ENCODE measurements around the gene NAMPT.
"Not testable (repeated sequence)": the region's sequence is repeated elsewhere in the genome, so short reads cannot be mapped to it uniquely, and the experiment has no call there.

The NAMPT gene

GRCh38 chr7:106238830-106239229, 46.0 kb downstream of the NAMPT start:
- DNase-seq (ENCODE audit: low read depth in 2 of 2, low spot score in 1 of 2) = no peak

DNA sequence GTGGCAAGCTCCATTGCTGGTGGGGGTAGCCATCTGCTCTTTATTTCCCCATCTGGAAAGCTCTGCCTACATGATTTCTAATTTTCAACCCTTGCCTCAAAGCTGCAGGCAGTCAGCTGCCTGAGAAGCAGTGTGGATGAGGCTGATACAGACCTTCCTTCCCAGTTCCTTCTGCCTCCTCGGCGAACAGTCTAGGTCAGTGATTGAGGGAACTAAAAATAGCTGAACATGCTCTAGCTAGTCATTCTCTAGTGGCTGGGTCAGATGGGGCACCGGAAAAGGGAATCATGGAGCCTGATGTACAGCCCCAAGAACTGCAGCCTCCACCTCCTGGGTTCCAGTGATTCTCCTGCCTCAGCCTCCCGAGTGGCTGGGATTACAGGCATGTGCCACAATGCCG, 48.7 kb downstream of the NAMPT start:
- DNase-seq (ENCODE audit: low read depth in 2 of 2, low spot score in 1 of 2) = no peak

GRCh38 chr7:106234425-106234824, 50.4 kb downstream of the NAMPT start:
- no peak for DNase-seq (ENCODE audit: low read depth in 2 of 2, low spot score in 1 of 2)

DNA sequence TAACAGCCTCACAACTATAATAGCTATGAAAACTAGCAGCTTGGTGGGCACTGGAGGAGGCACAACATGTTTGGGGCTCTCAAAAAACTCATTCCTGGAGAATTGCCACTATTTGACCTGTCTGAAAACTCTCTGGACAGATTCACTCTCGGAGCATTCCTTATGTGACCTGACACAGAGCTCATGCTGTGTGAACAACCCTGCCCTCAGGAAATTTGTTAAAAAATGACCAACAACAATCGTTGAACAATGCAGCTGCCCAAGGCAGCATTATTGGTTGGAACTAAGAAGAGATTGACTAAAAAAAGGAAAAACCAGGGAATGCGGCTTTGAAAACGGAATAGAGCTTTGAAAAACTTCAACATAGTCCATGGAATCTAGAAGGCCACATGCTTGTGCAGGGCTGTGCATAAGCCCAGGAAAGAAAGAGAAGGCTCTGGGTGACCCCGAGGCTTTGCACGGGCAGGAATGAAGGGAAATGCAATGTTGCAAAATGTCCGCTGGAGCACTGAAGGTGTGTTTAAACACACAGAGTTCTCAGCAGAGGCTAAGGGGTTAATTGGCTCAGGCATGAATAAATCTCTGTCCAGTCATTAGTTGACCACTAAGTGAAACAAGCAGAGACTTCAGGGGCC, 52.8 kb downstream of the NAMPT start:
- no peak for DNase-seq (ENCODE audit: low read depth in 2 of 2, low spot score in 1 of 2)

DNA sequence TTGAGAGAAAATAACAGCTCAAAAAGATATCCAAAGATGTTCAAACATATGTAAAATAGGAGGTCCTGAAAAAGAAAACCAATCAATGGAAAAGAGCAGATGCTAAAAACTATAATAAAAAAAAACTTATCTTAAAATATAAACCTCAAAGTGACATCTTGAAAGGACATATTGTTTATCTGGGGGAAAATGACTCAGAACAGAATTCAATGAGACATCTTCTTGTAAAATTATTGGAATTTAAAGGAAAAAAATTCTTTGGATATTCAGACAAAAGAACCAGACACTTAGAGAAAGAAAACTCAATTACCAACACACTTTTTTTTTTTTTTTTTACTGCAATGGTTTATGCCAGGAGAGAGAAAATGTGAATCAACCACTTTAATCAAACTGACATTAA, 58.9 kb downstream of the NAMPT start:
- DNase-seq (ENCODE audit: low read depth in 2 of 2, low spot score in 1 of 2) = no peak

DNA sequence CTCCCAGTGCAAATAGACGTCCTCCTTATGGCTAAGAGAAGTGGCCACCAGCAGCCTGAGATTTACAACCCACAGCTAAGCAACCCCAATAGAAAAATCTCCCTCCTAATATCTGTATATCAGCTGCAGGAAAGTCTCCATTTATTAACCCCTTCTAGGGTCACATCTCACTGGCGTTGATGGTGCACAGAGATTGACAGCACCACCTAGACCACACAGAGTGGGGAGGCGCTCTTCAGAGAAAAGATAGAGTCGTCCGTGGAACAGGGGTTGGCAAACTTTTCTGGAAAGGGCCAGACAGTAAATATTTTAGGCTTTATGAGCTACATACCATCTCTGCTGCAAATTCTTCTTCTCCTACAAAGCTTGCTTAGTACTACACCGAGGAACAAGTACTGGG, 60.0 kb downstream of the NAMPT start:
- DNase-seq (ENCODE audit: low read depth in 2 of 2, low spot score in 1 of 2) = no peak

- no peak for DNase-seq (ENCODE audit: low read depth in 2 of 2, low spot score in 1 of 2)
These were observed 61.6 kb downstream of the NAMPT start for GRCh38 chr7:106223156-106223555.

DNA sequence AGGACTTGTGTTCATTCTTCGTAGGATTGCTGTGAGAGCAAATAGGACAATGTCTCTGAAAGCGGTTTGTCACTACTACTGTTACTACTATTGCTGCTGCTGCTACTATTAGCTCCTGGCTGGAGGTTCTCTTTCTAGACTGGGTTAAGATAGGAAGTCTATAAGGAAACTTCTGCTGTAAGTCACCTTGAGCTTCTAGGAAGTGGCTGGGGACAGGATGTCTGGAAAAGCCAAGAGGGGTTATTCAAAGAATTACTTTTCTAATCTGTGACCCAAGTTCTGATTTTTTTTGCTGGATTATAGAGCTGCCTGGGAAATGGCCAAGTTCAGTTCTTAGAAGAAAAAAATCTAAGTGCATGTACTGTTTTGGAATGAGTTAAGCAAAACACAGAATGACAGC, 62.2 kb downstream of the NAMPT start:
- DNase-seq (ENCODE audit: low read depth in 2 of 2, low spot score in 1 of 2) = no peak

DNA sequence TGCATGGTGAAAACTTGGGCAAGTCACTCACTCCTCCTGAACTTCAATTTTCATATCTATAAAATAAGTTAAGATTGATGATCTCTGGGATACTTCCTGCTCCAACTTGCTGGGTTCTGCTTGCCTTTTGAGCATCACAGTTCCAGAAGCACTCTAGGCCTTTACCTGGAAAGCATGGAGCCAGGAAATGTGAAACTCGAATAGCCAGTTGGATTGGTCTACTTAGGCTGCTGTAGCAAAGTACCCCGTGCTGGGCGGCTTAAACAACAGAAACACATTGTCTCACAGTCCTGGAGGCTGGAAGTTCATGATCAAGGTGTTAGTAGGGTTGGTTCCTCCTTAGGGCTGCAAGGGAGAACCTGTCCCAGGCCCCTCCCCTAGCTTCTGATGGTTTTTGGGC, 64.5 kb downstream of the NAMPT start:
- no peak for DNase-seq (ENCODE audit: low read depth in 2 of 2, low spot score in 1 of 2)

DNA sequence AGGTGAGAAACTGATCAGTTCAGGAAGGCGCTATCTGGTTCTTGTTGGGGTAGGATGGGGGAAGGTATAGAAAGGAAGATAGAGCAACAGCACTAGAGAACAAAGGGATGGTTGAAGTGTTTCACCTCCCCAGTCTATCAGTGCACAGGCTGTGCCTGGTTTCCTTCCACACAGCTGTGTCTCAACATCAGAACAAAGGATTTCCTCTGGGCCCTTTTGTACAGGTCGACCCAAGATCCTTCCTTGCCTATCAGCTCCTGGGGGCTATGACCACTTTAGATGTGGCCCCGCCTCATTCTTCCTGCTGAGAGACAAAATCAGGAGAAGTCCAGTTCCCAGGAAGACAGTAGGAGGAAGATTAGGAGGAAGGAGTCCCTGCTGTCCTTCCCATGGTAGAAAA, 65.6 kb downstream of the NAMPT start:
- DNase-seq (ENCODE audit: low read depth in 2 of 2, low spot score in 1 of 2) = no peak

DNA sequence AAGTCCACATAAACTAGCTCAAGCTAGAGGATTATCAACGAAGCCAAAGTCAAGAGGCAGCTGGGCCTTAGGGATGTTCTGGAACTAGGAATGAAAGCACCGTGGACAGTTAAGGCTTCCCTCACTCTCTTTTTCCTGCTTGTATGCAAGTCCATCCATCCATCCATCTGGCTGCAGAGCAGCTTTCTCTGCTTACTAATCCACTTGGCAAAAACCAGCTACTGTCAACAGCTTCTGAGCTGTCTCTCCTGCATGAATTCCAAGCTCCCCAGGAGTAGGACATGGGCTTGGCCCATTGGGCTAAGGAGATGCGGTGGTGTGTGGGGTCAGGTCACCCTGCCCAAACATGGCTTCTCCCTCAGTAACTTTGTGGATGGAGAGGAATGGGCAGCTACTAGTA, 66.2 kb downstream of the NAMPT start:
- no peak for DNase-seq (ENCODE audit: low read depth in 2 of 2, low spot score in 1 of 2)

DNA sequence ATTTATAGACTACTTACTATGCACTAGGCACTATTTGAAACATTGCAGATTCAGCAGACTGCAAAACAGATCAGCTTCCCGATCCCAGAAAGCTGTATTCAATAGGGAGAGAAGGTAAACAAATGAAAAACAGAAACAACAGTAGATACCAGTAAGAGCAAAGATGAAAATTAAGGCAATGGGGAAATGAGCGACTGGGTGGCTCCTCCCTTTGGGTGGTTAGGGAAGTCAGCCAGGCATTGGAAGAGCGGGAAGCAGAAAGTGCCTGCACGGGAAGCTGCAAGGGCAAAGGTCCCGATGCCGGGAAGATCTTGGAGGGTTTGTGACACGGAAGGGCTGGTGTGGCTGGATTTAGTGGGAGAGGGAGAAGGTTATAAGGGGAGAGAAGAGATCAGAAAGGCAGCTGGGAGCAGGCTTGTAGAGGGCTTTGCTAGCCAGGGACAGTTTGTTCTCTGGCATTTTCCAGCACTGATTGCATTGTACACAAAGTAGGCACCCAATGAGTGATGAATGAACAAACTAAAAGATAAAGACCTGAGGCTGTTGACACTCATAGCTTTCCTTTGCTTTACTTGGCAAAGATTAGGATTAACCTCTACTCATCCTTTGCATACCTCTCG, 67.8 kb downstream of the NAMPT start:
- DNase-seq (ENCODE audit: low read depth in 2 of 2, low spot score in 1 of 2) = no peak

GRCh38 chr7:106216517-106216922, 68.3 kb downstream of the NAMPT start:
- DNase-seq (ENCODE audit: low read depth in 2 of 2, low spot score in 1 of 2) = no peak

- no peak for DNase-seq (ENCODE audit: low read depth in 2 of 2, low spot score in 1 of 2)
These were observed 68.8 kb downstream of the NAMPT start for GRCh38 chr7:106215868-106216516.

DNA sequence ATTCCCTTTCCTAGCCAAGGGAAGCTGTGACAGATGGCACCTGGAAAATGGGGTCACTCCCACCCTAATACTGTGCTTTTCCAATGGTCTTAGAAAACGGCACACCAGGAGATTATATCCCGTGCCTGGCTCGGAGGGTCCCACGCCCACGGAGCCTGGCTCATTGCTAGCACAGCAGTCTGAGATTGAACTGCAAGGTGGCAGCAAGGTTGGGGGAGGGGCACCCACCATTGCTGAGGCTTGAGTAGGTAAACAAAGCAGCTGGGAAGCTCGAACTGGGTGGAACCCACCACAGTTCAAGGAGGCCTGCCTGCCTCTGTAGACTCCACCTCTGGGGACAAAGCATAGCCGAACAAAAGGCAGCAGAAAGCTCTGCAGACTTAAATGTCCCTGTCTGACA, 75.8 kb downstream of the NAMPT start:
- DNase-seq (ENCODE audit: low read depth in 2 of 2, low spot score in 1 of 2) = not testable (repeated sequence)

GRCh38 chr7:106206826-106207541, 77.8 kb downstream of the NAMPT start:
- DNase-seq (ENCODE audit: low read depth in 2 of 2, low spot score in 1 of 2) = no peak

DNA sequence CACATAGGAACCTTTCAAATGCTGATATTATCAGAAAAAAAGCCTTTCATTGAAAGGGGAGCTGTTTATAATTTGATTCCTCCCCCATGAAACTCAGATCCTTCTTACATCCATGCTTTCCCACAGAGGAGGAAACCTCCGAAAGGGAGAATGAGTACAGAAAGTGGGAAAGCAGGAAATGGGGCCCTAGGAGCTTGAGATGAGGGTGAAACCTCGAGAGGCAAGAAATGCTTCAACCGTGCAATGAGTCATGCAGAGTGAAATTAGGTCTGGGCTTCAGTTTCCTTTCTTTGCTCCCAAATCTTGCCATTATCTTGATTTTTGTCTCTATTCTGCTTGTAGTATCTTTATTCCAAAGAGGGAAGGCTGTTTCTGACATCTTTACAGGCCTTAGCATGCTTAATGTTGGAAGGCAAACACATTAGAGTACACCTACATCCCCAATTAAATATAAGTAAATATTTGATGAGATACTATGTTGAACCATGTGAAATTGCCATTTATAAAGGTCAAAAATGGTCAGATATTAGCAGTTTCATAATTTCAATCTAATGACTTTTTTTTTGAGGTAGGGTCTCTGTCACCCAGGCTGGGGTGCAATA, 79.1 kb downstream of the NAMPT start:
- no peak for DNase-seq (ENCODE audit: low read depth in 2 of 2, low spot score in 1 of 2)

DNA sequence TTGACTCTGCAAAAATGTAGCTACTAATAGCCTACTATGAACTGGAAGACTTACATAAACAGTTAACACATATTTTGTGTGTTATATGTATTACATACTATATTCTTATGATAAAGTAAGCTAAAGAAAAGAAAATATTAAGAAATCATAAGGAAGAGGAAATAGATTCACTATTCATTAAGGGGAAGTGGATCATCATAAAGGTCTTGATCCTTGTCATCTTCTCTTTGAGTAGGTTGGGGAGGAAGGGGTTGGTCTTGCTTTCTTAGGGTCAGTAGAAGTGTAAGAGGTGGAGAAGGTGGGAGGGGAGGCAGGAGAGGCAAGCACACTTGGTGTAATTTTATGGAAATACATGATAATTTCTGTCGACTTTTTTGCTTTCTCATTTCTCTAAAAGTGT, 81.3 kb downstream of the NAMPT start:
- DNase-seq (ENCODE audit: low read depth in 2 of 2, low spot score in 1 of 2) = no peak

DNA sequence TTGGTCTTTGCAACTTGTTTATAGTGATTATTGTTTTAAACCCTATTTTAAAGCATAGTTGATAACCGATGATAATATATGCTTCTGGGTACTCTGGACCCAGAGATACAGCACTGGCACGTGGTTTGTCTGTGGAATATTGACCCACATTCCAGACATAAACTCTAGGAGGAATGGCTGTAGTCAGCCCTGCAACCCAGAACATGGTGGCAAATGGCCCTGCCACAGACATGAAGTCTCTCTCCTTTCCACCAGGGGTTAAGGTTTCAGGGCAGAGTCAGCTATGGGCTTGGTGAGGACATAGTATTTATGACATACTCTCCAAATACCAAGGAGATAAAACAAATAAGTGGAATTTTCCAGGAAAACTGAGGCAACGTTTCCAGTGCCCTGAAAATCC, 83.6 kb downstream of the NAMPT start:
- no peak for DNase-seq (ENCODE audit: low read depth in 2 of 2, low spot score in 1 of 2)

DNA sequence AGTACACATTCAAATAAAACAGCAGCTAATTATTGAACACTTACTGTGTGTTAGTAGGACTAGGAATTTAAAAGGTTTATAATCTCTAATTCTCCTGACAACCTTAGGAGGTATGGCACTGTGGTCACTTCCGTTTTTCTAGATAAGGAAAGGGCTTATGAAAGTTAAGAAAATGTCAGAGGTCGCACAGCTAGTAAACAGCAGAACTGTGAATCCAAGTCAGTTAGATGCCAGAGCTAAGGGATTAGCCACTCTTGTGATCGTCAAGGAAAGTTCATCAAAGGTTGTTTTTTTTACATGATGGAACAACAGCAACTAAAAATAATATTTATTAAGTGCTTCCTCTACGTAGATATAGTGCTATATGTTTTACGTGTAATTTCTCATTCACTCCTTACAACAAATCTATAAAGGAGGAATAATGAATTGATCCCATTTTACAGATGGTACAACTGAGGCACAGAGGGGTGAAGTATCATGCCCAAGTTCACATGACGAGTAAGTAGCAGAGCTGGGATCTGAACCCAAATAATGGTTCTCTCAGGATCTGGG, 84.9 kb downstream of the NAMPT start:
- DNase-seq (ENCODE audit: low read depth in 2 of 2, low spot score in 1 of 2) = no peak

DNA sequence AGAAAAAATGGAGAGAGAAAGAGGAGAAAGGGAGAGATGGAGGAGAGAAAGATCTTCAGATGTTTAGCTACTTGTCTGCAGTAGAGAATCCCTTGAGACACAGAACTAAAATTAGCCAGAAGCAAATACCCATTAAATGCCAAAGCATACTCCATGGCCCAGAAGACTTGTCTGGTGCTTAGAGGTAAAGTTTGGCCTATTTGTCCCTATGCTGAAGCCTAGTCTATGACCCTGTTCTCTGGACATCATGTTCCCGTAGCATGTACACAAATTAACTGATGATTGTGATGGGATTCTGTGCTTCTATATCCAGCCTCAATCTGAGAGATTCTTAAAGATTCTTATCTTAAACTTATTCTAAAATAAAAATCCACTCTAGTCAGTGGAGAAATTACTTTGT, 85.8 kb downstream of the NAMPT start:
- DNase-seq (ENCODE audit: low read depth in 2 of 2, low spot score in 1 of 2) = no peak

Data from stimulated activated CD8-positive, alpha-beta memory T cell treated with anti-CD3 and anti-CD28 coated beads, Interleukin-4, amount 100 ng/mL, for 1 hour (primary cell).